Left hindlimb (tissue), 1 donor: Measurements from ENCODE around the gene S1PR1.
"Not testable (repeated sequence)": the region's sequence is repeated elsewhere in the genome, so short reads cannot be mapped to it uniquely, and the experiment has no call there.

Source experiments
- DNase-seq: peaks from one replicate; pipeline ENCODE4 v3.0.0-alpha.2; 2018

S1PR1 gene

DNA sequence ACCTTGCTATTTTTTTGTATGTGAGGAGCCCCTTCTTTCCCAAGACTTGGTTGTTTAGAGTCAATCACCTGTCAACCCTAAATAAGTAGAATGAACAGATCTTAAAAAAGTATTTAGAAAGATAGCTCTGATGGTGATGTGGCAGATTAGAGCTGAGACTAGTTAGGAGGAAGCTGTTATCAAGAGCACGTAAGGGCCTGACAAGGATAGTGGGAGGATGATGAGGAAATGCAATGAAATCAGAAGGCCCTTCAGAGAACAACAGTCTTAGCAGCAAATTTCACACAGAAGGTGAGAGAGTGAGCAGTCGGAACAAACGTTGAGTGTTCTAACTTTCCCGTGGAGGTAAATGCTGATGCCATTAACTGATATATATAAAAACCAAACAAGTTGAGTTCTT is 15.9 kb upstream of the S1PR1 start:
- DNase-seq = no peak

- no peak for DNase-seq
Measured at GRCh38 chr1:101221945-101222429, 14.8 kb upstream of the S1PR1 start.

DNA sequence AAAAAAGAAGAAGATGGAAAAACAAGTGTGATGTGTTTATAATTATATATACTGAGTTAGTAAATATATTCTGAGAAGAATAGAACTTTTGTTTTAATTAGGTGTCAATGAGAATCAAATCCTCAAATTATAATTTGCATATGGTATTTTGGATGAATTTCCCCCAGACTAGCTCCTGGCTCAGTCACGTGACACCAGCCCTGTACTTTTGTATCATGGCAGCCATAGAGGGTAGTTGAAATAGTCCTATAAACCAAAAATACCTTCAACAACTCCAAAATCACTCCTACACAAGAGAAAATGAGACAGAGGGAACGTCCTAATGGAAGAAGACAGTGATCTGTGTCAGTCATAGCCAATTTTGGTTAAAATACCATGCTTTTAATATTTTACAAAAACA is 9.0 kb upstream of the S1PR1 start:
- DNase-seq = no peak

GRCh38 chr1:101228424-101229134 is 8.2 kb upstream of the S1PR1 start:
- no peak for DNase-seq

DNA sequence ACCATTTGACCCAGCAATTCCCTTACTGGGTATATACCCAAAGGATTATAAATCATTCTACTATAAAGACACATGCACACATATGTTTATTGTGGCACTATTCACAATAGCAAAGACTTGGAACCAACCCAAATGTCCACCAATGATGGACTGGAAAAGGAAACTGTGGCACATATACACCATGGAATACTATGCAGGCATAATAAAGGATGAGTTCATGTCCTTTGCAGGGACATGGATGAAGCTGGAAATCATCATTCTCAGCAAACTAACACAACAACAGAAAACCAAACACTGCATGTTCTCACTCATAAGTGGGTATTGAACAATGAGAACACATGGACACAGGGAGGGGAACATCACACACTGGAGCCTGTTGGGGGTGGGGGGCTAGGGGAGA is 4.6 kb upstream of the S1PR1 start:
- DNase-seq = not testable (repeated sequence)

DNA sequence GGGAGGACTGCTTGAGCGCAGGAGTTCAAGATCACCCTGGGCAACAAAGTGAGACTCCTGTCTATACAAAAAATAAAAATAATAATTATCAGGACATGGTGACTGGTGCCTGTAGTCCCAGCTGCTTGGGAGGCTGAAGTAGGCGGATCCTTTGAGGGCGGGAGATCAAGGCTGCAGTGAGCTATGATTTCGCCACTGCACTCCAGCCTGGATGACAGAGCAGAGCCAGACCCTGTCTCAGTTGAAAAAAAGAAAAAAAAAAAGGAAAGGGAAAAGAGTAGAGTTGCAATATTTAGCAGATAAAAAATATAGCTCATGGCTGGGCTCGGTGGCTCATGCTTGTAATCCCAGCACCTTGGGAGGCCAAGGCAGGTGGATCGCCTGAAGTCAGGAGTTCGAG is 3.3 kb upstream of the S1PR1 start:
- DNase-seq = no peak

GRCh38 chr1:101235216-101235695 is 1.6 kb upstream of the S1PR1 start:
- no peak for DNase-seq

DNA sequence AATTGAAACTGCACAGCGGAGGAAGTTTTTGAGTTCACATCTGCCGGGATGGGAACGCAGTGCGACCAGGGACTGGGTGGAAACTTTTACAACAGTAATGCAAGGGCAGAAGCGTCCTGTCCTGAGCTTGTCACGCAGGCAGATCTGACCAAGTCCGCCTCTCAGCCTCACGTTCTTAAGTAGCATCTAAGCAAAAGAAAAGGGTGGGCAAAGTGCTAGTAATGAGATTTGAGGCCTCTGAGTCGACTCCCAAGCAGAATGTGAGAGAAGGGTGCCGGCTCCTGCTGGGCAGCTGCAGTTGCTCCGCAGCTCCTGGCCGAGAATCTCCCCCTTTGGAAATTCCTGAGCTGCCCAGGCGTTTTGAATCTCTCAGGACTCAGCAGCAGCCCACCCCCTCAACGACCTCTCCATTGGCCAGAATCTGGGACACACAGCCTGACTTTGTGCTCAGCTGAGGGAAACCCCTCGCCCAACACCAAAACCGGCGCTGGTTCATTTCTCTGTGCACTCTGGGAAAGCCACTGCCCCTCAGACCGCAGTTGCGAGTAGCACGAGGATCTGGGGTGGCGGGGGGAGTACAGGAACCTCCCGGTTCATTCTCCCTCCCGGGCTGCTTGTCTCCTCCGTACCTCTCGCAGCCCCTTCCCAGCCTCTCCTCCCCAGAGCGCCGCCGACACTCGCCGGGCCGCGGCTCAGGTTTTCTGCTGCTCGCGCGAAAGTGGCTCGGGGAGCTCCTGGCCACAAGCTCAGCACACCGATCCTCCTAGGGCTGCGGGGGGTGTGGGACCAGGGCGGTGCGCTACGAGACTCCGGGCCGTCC is 913 bp upstream of the S1PR1 start:
- peak; percentile 62 for DNase-seq

DNA sequence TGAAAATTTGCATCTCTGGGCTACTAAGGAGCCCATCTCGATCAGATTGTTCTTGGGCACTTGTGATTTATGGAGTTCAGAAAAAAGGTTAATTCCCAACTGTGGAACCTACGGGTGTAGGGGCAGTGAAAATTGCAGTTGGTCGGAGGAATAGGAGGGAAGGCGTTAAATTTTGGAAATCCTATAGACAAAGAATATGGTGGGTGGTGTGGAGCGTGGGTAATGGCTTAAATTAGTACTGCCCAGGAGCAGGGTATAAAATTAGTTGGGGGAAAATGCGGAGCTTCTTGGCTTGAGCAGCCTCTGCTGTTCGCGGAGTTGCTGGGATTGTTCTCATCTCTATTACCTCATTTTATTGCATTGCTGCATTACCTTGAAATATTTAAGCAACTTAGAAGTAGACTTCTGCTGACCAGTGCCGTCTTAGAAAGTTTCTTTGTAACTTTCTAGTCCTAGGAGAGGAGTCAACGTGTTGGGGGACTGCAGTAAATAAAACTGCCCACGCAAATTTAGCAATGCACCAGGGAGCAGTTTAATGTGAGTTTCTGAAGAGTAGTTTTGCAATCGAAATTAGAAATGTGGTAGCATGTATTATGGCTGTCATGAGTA is 514 bp downstream of the S1PR1 start:
- peak; percentile 38 for DNase-seq

GRCh38 chr1:101238031-101238628 is 1.3 kb downstream of the S1PR1 start:
- peak; percentile 36 for DNase-seq

GRCh38 chr1:101238681-101239094 is 1.9 kb downstream of the S1PR1 start:
- peak; percentile 84 for DNase-seq

DNA sequence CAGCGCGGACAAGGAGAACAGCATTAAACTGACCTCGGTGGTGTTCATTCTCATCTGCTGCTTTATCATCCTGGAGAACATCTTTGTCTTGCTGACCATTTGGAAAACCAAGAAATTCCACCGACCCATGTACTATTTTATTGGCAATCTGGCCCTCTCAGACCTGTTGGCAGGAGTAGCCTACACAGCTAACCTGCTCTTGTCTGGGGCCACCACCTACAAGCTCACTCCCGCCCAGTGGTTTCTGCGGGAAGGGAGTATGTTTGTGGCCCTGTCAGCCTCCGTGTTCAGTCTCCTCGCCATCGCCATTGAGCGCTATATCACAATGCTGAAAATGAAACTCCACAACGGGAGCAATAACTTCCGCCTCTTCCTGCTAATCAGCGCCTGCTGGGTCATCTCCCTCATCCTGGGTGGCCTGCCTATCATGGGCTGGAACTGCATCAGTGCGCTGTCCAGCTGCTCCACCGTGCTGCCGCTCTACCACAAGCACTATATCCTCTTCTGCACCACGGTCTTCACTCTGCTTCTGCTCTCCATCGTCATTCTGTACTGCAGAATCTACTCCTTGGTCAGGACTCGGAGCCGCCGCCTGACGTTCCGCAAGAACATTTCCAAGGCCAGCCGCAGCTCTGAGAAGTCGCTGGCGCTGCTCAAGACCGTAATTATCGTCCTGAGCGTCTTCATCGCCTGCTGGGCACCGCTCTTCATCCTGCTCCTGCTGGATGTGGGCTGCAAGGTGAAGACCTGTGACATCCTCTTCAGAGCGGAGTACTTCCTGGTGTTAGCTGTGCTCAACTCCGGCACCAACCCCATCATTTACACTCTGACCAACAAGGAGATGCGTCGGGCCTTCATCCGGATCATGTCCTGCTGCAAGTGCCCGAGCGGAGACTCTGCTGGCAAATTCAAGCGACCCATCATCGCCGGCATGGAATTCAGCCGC is 2.5 kb downstream of the S1PR1 start:
- DNase-seq = no peak

DNA sequence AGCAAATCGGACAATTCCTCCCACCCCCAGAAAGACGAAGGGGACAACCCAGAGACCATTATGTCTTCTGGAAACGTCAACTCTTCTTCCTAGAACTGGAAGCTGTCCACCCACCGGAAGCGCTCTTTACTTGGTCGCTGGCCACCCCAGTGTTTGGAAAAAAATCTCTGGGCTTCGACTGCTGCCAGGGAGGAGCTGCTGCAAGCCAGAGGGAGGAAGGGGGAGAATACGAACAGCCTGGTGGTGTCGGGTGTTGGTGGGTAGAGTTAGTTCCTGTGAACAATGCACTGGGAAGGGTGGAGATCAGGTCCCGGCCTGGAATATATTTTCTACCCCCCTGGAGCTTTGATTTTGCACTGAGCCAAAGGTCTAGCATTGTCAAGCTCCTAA is 3.2 kb downstream of the S1PR1 start:
- DNase-seq = no peak

GRCh38 chr1:101241485-101242225 is 4.8 kb downstream of the S1PR1 start:
- DNase-seq = no peak

- no peak for DNase-seq
Measured at GRCh38 chr1:101242324-101243050, 5.7 kb downstream of the S1PR1 start.

DNA sequence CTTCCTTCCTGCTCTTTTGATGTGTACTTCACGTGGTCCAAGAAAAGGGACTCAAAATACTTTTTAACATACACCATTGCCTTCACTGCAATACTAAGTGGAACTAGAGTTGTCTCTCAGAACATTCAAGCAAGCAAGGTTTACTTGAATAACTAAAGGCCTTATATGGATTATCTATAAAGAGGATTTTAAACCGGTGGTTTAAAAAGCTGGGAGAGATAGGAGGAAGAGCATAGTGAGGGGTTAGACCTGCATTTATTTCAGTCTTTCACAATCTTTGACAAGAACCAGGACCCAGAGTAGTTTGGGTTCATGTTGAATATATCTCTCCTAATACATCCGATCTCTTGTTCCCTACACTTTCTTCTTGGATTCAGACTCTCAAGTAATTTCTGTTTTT is 6.9 kb downstream of the S1PR1 start:
- no peak for DNase-seq

- DNase-seq = no peak
Measured at GRCh38 chr1:101244842-101245241, 8.0 kb downstream of the S1PR1 start.

- DNase-seq = no peak
Measured at GRCh38 chr1:101245246-101245927, 8.6 kb downstream of the S1PR1 start.

- DNase-seq = no peak
Measured at GRCh38 chr1:101247404-101248287, 10.8 kb downstream of the S1PR1 start.
